H1 (cell line): Measurements from ENCODE around the gene TMEM232. TPM values are rescaled to one million over a fixed set of nuclear protein-coding genes. Genes with fewer than 3 reads are reported as not detected.

Experiments
- CTCF ChIA-PET: fragments of 300-600 bp; sonication (Branson Sonifier 250); formaldehyde crosslinking; loops from one replicate; lab custom pipeline; 2021; ENCODE audit not compliant: partially characterized antibody; lab: Charles Lee
- POLR2A ChIA-PET: fragments of 300-600 bp; sonication (Branson Sonifier 250); formaldehyde crosslinking; loops from one replicate; lab custom pipeline; 2021; ENCODE audit warnings: inconsistent platforms; ENCODE audit not compliant: partially characterized antibody; lab: Charles Lee
- DNase-seq, 2 experiments: peaks; one replicate each; pipeline versions ENCODE4 v3.0.0 to v3.0.0-alpha.2; 2010 to 2022; ENCODE audit warnings: low spot score in 2 of 2, low read depth in 1 of 2, mixed read lengths in 1 of 2
- FAIRE-seq: peaks from 2 replicates; lab custom pipeline; 2011; peaks lifted over from hg19 to GRCh38; lab: Jason Lieb, UNC
- H2AFZ ChIP-seq: 2 replicates; pipeline ENCODE4 v1.8.1; 2012; ENCODE audit warnings: low read length, inconsistent platforms
- H2AK5ac ChIP-seq: 2 replicates; pipeline ENCODE4 v1.6.1; 2013; ENCODE audit warnings: low read depth, low read length
- H2BK120ac ChIP-seq: replicated peaks from 2 replicates; pipeline ENCODE3; 2013; ENCODE audit warnings: low read depth, low read length, inconsistent platforms
- H2BK12ac ChIP-seq: 2 replicates; pipeline ENCODE4 v1.6.1; 2013; ENCODE audit warnings: low read depth, low read length
- H2BK15ac ChIP-seq: 2 replicates; pipeline ENCODE4 v1.6.1; 2013; ENCODE audit warnings: low read length
- H2BK20ac ChIP-seq: 2 replicates; pipeline ENCODE4 v1.6.1; 2013; ENCODE audit warnings: low read length
- H2BK5ac ChIP-seq: 2 replicates; pipeline ENCODE4 v1.6.1; 2013; ENCODE audit warnings: low read depth, low read length
- H3K14ac ChIP-seq: 2 replicates; pipeline ENCODE4 v1.6.1; 2013; ENCODE audit warnings: inconsistent platforms; ENCODE audit not compliant: insufficient read length
- H3K18ac ChIP-seq: 2 replicates; pipeline ENCODE4 v1.6.1; 2013; ENCODE audit warnings: low read length; ENCODE audit errors: extremely low read depth
- H3K23ac ChIP-seq: 2 replicates; pipeline ENCODE4 v1.6.1; 2013; ENCODE audit warnings: inconsistent platforms; ENCODE audit not compliant: insufficient read length
- H3K23me2 ChIP-seq: 2 replicates; pipeline ENCODE4 v1.6.1; 2013; ENCODE audit warnings: low read depth, low read length
- H3K27ac ChIP-seq: 2 replicates; pipeline ENCODE4 v1.6.1; 2011; ENCODE audit warnings: low read depth, low read length, inconsistent platforms
- H3K27me3 ChIP-seq, 4 experiments: replicated peaks in 1 of 4; 1 replicate in 1 of 4; 2 replicates in 3 of 4; pipeline versions ENCODE4 v1.6.1 to v1.8.1; 2011 to 2013; ENCODE audit warnings: low read length in 3 of 4, mild to moderate bottlenecking in 3 of 4, inconsistent platforms in 2 of 4, mixed read lengths in 2 of 4, moderate library complexity in 1 of 4; ENCODE audit not compliant: control insufficient read depth in 3 of 4, insufficient read depth in 3 of 4; ENCODE audit errors: extremely low read depth in 1 of 4
- H3K36me3 ChIP-seq, 4 experiments: 2 replicates each; pipeline versions ENCODE4 v1.6.1 to v1.8.1; 2011 to 2013; ENCODE audit warnings: mild to moderate bottlenecking in 4 of 4, low read length in 3 of 4, moderate library complexity in 2 of 4, control low read depth in 1 of 4, inconsistent platforms in 1 of 4; ENCODE audit not compliant: insufficient read depth in 4 of 4, control insufficient read depth in 2 of 4
- H3K4ac ChIP-seq: replicated peaks from 2 replicates; pipeline ENCODE3; 2013; ENCODE audit warnings: low read length, low read depth, mixed read lengths, inconsistent platforms; ENCODE audit not compliant: insufficient read length
- H3K4me1 ChIP-seq, 4 experiments: replicated peaks in 1 of 4; 1 replicate in 1 of 4; 2 replicates in 3 of 4; pipeline versions ENCODE4 v1.6.1 to v1.8.1; 2011 to 2013; ENCODE audit warnings: low read length in 3 of 4, inconsistent platforms in 2 of 4, mixed read lengths in 1 of 4; ENCODE audit not compliant: insufficient read depth in 4 of 4, control insufficient read depth in 3 of 4
- H3K4me2 ChIP-seq, 2 experiments: 2 replicates each; pipeline versions ENCODE4 v1.6.1 to v1.8.1; 2011 to 2013; ENCODE audit warnings: low read depth in 2 of 2, low read length in 2 of 2, control low read depth in 1 of 2, inconsistent platforms in 1 of 2, mild to moderate bottlenecking in 1 of 2; ENCODE audit not compliant: insufficient read depth in 1 of 2
- H3K4me3 ChIP-seq, 4 experiments: fragments of 200-600, 300-600 bp in 1 of 4; sonication (generic), shearing (Covaris generic), sonication (Bioruptor Twin) in 1 of 4; 2 replicates each; pipeline versions ENCODE4 v1.5.1 to v1.8.1; 2011 to 2016; ENCODE audit warnings: low read length in 4 of 4, low read depth in 3 of 4, control low read depth in 2 of 4, inconsistent platforms in 2 of 4, mild to moderate bottlenecking in 2 of 4, mixed read lengths in 1 of 4, moderate library complexity in 1 of 4; ENCODE audit not compliant: insufficient read depth in 2 of 4; ENCODE audit errors: extremely low read depth in 1 of 4
- H3K56ac ChIP-seq: replicated peaks from 2 replicates; pipeline ENCODE3; 2013; ENCODE audit warnings: low read depth, mild to moderate bottlenecking, mixed read lengths, low read length, inconsistent platforms; ENCODE audit not compliant: insufficient read length
- H3K79me1 ChIP-seq: 2 replicates; pipeline ENCODE4 v1.6.1; 2013; ENCODE audit warnings: low read depth, low read length, control low read depth
- H3K79me2 ChIP-seq, 2 experiments: 2 replicates each; pipeline versions ENCODE4 v1.6.1 to v1.8.1; 2012 to 2013; ENCODE audit warnings: low read length in 2 of 2, mild to moderate bottlenecking in 2 of 2, inconsistent platforms in 1 of 2; ENCODE audit not compliant: insufficient read depth in 2 of 2, control insufficient read depth in 1 of 2
- H3K9ac ChIP-seq, 4 experiments: replicated peaks in 1 of 4; 1 replicate in 1 of 4; 2 replicates in 3 of 4; pipeline versions ENCODE4 v1.6.1 to v1.8.1; 2011 to 2013; ENCODE audit warnings: low read depth in 3 of 4, low read length in 3 of 4, control low read depth in 2 of 4, mild to moderate bottlenecking in 2 of 4, moderate library complexity in 2 of 4, inconsistent platforms in 1 of 4; ENCODE audit errors: extremely low read depth in 1 of 4
- H3K9me3 ChIP-seq, 2 experiments: 2 replicates each; pipeline versions ENCODE4 v1.6.1 to v1.8.1; 2012 to 2013; ENCODE audit warnings: mild to moderate bottlenecking in 2 of 2, moderate library complexity in 2 of 2, control low read depth in 1 of 2, inconsistent platforms in 1 of 2, low read depth in 1 of 2, low read length in 1 of 2, mixed read lengths in 1 of 2; ENCODE audit not compliant: insufficient read depth in 2 of 2
- H4K20me1 ChIP-seq, 2 experiments: replicated peaks in 1 of 2; 2 replicates each; pipeline versions ENCODE3 to v1.8.1; 2011 to 2013; ENCODE audit warnings: inconsistent platforms in 2 of 2, low read length in 2 of 2, mild to moderate bottlenecking in 1 of 2; ENCODE audit not compliant: insufficient read depth in 2 of 2, control insufficient read depth in 1 of 2
- H4K5ac ChIP-seq: 2 replicates; pipeline ENCODE4 v1.6.1; 2013; ENCODE audit warnings: low read length, low read depth, mixed read lengths, inconsistent platforms; ENCODE audit not compliant: insufficient read length
- H4K8ac ChIP-seq: 2 replicates; pipeline ENCODE4 v1.8.0; 2013; ENCODE audit warnings: mild to moderate bottlenecking, moderate library complexity, low read length, inconsistent platforms; ENCODE audit not compliant: insufficient read depth; ENCODE audit errors: extremely low read depth
- H4K91ac ChIP-seq: replicated peaks from 2 replicates; pipeline ENCODE3; 2013; ENCODE audit warnings: low read length, mixed read lengths, inconsistent platforms; ENCODE audit not compliant: insufficient read length
- KDM4A ChIP-seq: IDR thresholded peaks from one replicate; pipeline ENCODE4 v1.7.1; 2012; ENCODE audit warnings: low read depth, mild to moderate bottlenecking, moderate library complexity, low read length, inconsistent platforms; ENCODE audit not compliant: severe bottlenecking
- POLR2A ChIP-seq, 2 experiments: IDR thresholded peaks; 1 replicate in 1 of 2; 2 replicates in 1 of 2; pipeline ENCODE4 v1.6.1; 2011; ENCODE audit warnings: low read depth in 2 of 2, low read length in 2 of 2, mild to moderate bottlenecking in 2 of 2; ENCODE audit errors: control extremely low read depth in 1 of 2
- TCF12 ChIP-seq: IDR thresholded peaks from 2 replicates; pipeline ENCODE4 v1.6.1; 2011; ENCODE audit warnings: low read depth, mild to moderate bottlenecking, low read length
- WGBS, 2 experiments: shearing (Covaris generic) in 1 of 2; methylation state at CpG; one replicate each; pipeline versions ENCODE4 v1.1.6 to v1.1.7; 2013 to 2015; ENCODE audit warnings: low lambda C conversion rate in 2 of 2, mixed read lengths in 2 of 2, inconsistent platforms in 1 of 2, low coverage in 1 of 2, missing lambda C conversion rate in 1 of 2; ENCODE audit not compliant: insufficient replicate concordance in 2 of 2, insufficient coverage in 1 of 2, insufficient read length in 1 of 2; ENCODE audit errors: extremely low coverage in 1 of 2, missing lambda C conversion rate in 1 of 2; 5-methylcytosine and 5-hydroxymethylcytosine counted together
- polyA plus RNA-seq, 7 experiments: library from polyadenylated mRNA; depleted of rRNA in 3 of 7; stranded (reverse) in 5 of 7; unstranded in 2 of 7; fragments of >200 nt in 5 of 7; fragments of 200-250 nt in 2 of 7; gene quantifications; 1 replicate in 5 of 7; 2 replicates in 1 of 7; 4 replicates in 1 of 7; pipeline versions ENCODE4 v1.2.1 to v1.2.3, GENCODE V29; 2011 to 2013; ENCODE audit warnings: missing spikeins in 2 of 7, mixed read lengths in 2 of 7
- total RNA-seq: library from RNA; stranded (reverse); fragmentation: NEBNext Ultra II Directional; extraction: Animal tissue kit (Norgen Biotek cat#: 25700); gene quantifications from 2 replicates; pipeline ENCODE4 v1.2.1, GENCODE V29; 2021
- TF ChIP-seq, protein P1 (sequence below): IDR thresholded peaks from 2 replicates; pipeline ENCODE4 v1.6.1; 2012; ENCODE audit warnings: inconsistent platforms

Gene TMEM232
- total and polyA plus RNA-seq, 2 of the 8 experiments (the other 6 are each of a cell fraction or from before 2014, with no cell fraction given) = 0.38 to 1.3 TPM

DNA sequence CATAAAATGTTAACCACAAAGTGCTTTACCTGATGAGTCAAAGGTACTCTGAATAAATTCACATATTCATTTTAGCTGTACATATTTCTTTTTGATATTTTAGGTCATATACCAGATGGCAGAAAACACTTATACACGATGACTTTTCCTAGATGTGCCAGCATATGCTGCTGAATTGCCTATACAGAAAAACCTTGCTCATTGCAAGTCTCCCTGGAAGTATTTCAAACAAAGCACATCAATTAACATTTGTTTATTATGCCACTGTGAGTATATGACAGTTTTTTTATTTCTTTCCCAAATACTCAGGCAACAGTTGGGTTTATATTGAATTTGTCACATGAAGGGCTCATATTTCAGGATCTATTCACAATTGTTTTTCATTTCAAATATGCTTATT, 180.8 kb downstream of the TMEM232 start:
- Histone ChIP-seq H3K79me1 (no peaks in the 10 kb centered on the region), H4K5ac (no peak overlapping the region), H3K23me2 (no peaks in the 10 kb centered on the region), H4K20me1 (no peaks in the 10 kb centered on the region), H3K23ac (no peak overlapping the region), H3K27me3 (no peaks in the 10 kb centered on the region), H2BK5ac (no peak overlapping the region), H2BK12ac (no peak overlapping the region), H2AFZ (no peak overlapping the region), H3K18ac (no peak overlapping the region), H2AK5ac (no peak overlapping the region), H3K9me3 (no peaks in the 10 kb centered on the region), H3K4me2 (no peak overlapping the region), H3K4me3 (no peak overlapping the region), H3K4ac (no peak overlapping the region), H3K9ac (no peak overlapping the region), H3K27ac (no peak overlapping the region), H3K4me1 (no peaks in the 10 kb centered on the region), H3K14ac (no peak overlapping the region), H2BK120ac (no peak overlapping the region), H4K91ac (no peak overlapping the region), H2BK20ac (no peak overlapping the region), H3K56ac (no peak overlapping the region), H2BK15ac (no peak overlapping the region), H3K79me2 (no peaks in the 10 kb centered on the region), H4K8ac (no peak overlapping the region), H3K36me3 (no peaks in the 10 kb centered on the region)
- no peak for DNase-seq
- no peak for FAIRE-seq
- ChIA-PET CTCF (no interaction called here), POLR2A (interaction anchor here (1.8 kb wide), 1 partner anchor 9 kb away, joined by 8 read pairs; no protein-coding TSS in a partner anchor)
- 87% methylated on average over 1 of the region's 1 CpG; no CpG with 5 or more reads in 1 of the 2 experiments for WGBS, 2 experiments
- TF ChIP-seq KDM4A (no peak), POLR2A (IDR thresholded peaks at IDR 0.05; ENCODE audit: control extremely low read depth in 1 of 2, low read depth in 2 of 2, low read length in 2 of 2) (no peak), TCF12 (no peak)
- TF ChIP-seq, protein P1, sequence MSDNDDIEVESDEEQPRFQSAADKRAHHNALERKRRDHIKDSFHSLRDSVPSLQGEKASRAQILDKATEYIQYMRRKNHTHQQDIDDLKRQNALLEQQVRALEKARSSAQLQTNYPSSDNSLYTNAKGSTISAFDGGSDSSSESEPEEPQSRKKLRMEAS = no peak
